GM12873 (cell line): ENCODE data around the gene RASL11B.

Source experiments
- TF ChIP-seq, protein P1 (sequence below): IDR thresholded peaks from 2 replicates; pipeline ENCODE4 v1.5.1; 2012; ENCODE audit warnings: low read depth, mild to moderate bottlenecking, moderate library complexity, low read length, control low read depth; ENCODE audit not compliant: insufficient read depth; ENCODE audit errors: missing control alignments

Gene RASL11B

DNA sequence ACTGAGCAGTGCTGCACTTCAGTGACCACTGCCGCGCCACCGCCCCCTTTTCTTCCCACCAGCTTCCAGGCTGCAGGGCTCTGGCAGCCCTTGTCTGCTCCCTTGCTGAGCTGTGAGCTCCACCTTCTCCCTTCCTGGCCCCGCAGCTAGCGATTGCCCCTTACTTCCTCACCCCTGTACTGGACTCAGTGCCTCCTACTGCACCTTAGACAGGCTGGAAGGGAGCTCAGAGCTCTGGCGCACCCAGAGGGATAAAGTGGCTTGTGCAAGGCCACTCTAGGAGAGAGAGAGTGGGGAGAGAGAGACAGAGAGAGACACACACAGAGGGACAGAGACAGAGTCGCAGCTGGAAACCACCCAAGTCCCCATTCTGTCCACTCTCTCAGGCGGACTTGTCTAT lies 6.0 kb downstream of the RASL11B start:
- TF ChIP-seq, protein P1, sequence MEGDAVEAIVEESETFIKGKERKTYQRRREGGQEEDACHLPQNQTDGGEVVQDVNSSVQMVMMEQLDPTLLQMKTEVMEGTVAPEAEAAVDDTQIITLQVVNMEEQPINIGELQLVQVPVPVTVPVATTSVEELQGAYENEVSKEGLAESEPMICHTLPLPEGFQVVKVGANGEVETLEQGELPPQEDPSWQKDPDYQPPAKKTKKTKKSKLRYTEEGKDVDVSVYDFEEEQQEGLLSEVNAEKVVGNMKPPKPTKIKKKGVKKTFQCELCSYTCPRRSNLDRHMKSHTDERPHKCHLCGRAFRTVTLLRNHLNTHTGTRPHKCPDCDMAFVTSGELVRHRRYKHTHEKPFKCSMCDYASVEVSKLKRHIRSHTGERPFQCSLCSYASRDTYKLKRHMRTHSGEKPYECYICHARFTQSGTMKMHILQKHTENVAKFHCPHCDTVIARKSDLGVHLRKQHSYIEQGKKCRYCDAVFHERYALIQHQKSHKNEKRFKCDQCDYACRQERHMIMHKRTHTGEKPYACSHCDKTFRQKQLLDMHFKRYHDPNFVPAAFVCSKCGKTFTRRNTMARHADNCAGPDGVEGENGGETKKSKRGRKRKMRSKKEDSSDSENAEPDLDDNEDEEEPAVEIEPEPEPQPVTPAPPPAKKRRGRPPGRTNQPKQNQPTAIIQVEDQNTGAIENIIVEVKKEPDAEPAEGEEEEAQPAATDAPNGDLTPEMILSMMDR = no peak

GRCh38 chr4:52869196-52869595 lies 7.1 kb downstream of the RASL11B start:
- TF ChIP-seq, protein P1 = no peak

DNA sequence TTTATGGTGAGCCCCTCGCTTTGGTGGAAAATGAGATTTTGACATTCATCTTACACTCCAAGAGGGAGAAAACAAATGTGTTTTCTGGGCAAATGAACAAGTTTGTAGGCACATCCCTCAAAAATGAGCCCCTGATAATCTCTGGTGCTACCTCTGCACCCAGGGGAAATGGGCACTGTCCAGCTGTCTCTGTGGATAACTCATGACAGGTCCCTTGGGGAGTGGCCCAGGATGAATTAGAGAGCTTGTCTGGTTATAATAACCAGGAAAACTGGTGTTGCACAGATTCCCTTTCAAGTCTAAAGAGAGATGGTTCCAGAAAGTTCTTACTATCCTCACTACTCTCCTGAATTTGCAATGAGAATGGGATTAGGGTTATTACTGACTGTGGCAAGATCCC lies 7.5 kb downstream of the RASL11B start:
- TF ChIP-seq, protein P1 = no peak

DNA sequence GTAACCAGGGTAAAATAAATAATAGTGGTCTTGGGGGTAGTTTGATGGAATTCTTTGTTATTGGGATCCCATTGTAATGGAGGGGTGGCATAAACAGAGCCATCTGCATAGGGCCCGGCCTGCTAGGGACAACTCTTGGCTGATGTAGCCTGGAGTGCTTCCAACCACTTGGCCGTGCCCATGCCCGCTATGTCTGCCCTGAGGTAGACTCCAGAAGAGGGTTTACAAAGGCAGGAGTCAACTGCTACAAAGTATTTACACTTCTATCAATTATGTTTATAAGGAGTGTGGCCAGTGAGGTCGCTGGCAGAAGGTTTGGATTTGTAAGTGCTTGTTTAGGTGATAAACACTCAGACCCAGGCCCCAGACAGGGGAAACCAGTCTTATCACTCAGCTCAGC lies 8.1 kb downstream of the RASL11B start:
- TF ChIP-seq, protein P1 = no peak

DNA sequence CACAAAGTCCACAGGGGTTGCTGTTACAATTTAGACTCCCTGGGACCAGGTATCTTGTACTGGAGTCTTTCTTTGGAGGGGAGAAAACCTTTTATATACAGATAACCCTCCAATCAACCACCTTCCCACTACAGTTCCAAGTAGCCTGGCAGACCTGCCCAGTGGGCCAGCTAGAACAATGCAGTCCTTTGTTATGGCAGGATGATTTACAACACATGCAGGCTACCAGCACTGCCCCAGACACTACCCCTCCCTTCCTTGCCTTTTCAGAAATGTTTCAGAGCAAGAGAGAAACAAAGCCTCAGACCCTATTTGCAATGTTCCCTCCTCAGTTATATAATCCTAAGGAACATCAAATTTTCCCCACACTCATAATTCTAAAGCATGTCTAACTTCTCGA lies 11.1 kb downstream of the RASL11B start:
- TF ChIP-seq, protein P1 = no peak

GRCh38 chr4:52873861-52874343 lies 11.8 kb downstream of the RASL11B start:
- TF ChIP-seq, protein P1 = no peak

DNA sequence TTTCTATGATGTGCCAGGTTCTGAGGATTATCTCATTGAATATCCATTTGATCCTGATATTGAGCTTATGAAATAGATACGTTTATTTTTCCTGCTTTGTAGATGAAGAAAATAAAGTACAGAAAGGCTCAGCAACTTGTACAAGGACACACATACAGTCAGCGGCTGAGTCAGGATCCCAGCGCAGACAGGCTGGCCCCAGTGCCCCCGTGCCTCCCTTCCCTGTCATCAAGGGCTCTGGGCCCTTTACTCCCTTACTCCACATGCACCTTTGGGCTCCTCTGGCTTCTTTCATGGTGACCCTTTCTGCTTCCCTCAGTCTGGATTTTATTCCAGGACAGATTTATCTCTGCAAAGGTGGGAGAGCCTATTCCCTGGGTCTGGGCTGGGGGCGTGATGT lies 12.8 kb downstream of the RASL11B start:
- TF ChIP-seq, protein P1 = no peak
